HepG2 (cell line): ENCODE measurements around the gene GPA33. TPM values are rescaled to one million over a fixed set of nuclear protein-coding genes. Genes with fewer than 3 reads are reported as not detected.

Experiments
- ATAC-seq: fragments of 200-7000 bp; cut with Tn5 transposase; 3 replicates; pipeline ENCODE4 v1.9.1; 2020; ENCODE audit warnings: mild to moderate bottlenecking, moderate library complexity
- BruUV-seq: library from RNA; stranded (reverse); fragments of 400-500 nt; replicated peaks from 2 replicates; lab custom pipeline; 2021; lab: Mats Ljungman, UMichigan
- CTCF ChIA-PET: fragments of 300-600 bp; formaldehyde crosslinking; extraction: SDS; loops from one replicate; lab custom pipeline; 2021; ENCODE audit warnings: low total read pairs, inconsistent platforms, low intra/inter-chr PET ratio; lab: Yijun Ruan, JAX
- POLR2A ChIA-PET: fragments of 350-600 bp; sonication (Branson Sonifier 250); formaldehyde crosslinking; loops from one replicate; lab custom pipeline; 2020; ENCODE audit warnings: antibody characterized with exemption, inconsistent platforms; lab: Yijun Ruan, JAX
- DNase-seq: peaks from one replicate; pipeline ENCODE4 v3.0.0-alpha.2; 2015; ENCODE audit warnings: low spot score
- FAIRE-seq: peaks from 3 replicates; lab custom pipeline; 2011; peaks lifted over from hg19 to GRCh38; lab: Jason Lieb, UNC
- H2AFZ ChIP-seq: one replicate; pipeline ENCODE4 v1.6.1; 2011; ENCODE audit warnings: low read length, inconsistent platforms
- H3K27ac ChIP-seq: fragments of 300-600 bp; 3 replicates; pipeline ENCODE4 v1.8.0; 2011; ENCODE audit warnings: mixed run types, mild to moderate bottlenecking, mixed read lengths, low read length, inconsistent platforms; ENCODE audit not compliant: insufficient read depth; ENCODE audit errors: extremely low read length
- H3K27me3 ChIP-seq, 2 experiments: fragments of 200-600 bp in 1 of 2; 2 replicates in 1 of 2; 3 replicates in 1 of 2; pipeline versions ENCODE4 v1.6.0 to v1.8.0; 2011; ENCODE audit warnings: low read length in 2 of 2, mild to moderate bottlenecking in 2 of 2, moderate library complexity in 2 of 2, inconsistent platforms in 1 of 2; ENCODE audit not compliant: insufficient read depth in 2 of 2, control insufficient read depth in 1 of 2
- H3K36me3 ChIP-seq, 2 experiments: fragments of 200-600 bp in 1 of 2; replicated peaks in 1 of 2; 2 replicates in 1 of 2; 3 replicates in 1 of 2; pipeline versions ENCODE4 v1.5.1 to v1.8.0; 2011; ENCODE audit warnings: low read length in 2 of 2, inconsistent platforms in 1 of 2; ENCODE audit not compliant: insufficient read depth in 2 of 2, control insufficient read depth in 1 of 2
- H3K4me1 ChIP-seq: 2 replicates; pipeline ENCODE4 v1.5.1; 2012; ENCODE audit warnings: low read length, inconsistent platforms; ENCODE audit not compliant: insufficient read depth
- H3K4me2 ChIP-seq: 2 replicates; pipeline ENCODE4 v1.6.0; 2011; ENCODE audit warnings: low read depth, low read length, inconsistent platforms
- H3K4me3 ChIP-seq, 3 experiments: fragments of 200-600 bp in 1 of 3; sonication (generic), shearing (Covaris generic) in 1 of 3; replicated peaks in 1 of 3; 2 replicates each; pipeline ENCODE4 v1.5.1; 2011 to 2016; ENCODE audit warnings: low read length in 3 of 3, inconsistent platforms in 2 of 3, low read depth in 2 of 3, mild to moderate bottlenecking in 2 of 3, control low read depth in 1 of 3, mixed read lengths in 1 of 3; ENCODE audit not compliant: insufficient read depth in 1 of 3
- H3K79me2 ChIP-seq: one replicate; pipeline ENCODE4 v1.6.1; 2011; ENCODE audit warnings: low read length, inconsistent platforms; ENCODE audit not compliant: insufficient read depth
- H3K9ac ChIP-seq: 2 replicates; pipeline ENCODE4 v1.6.0; 2011; ENCODE audit warnings: mild to moderate bottlenecking, low read depth, low read length, inconsistent platforms; ENCODE audit not compliant: insufficient read depth
- H3K9me3 ChIP-seq: 2 replicates; pipeline ENCODE4 v1.5.1; 2012; ENCODE audit warnings: mild to moderate bottlenecking, low read length
- H4K20me1 ChIP-seq: 2 replicates; pipeline ENCODE4 v1.6.0; 2011; ENCODE audit warnings: inconsistent platforms, mild to moderate bottlenecking, low read length, moderate library complexity; ENCODE audit not compliant: insufficient read depth
- ETV5 ChIP-seq: IDR thresholded peaks from 2 replicates; pipeline ENCODE4 v1.6.1; 2018; ENCODE audit warnings: missing biosample characterization, missing genetic modification reagents, inconsistent platforms, borderline replicate concordance
- FOSL2 ChIP-seq: sonication (generic); formaldehyde crosslinking; IDR thresholded peaks from 2 replicates; pipeline ENCODE4 v1.4.0; 2020; ENCODE audit warnings: missing genetic modification reagents
- JUN ChIP-seq: sonication (generic); formaldehyde crosslinking; IDR thresholded peaks from 2 replicates; pipeline ENCODE4 v1.4.0; 2020; ENCODE audit warnings: mild to moderate bottlenecking, missing genetic modification reagents
- MEIS1 ChIP-seq: sonication (generic); formaldehyde crosslinking; IDR thresholded peaks from 2 replicates; pipeline ENCODE4 v1.9.0; 2021; ENCODE audit warnings: mild to moderate bottlenecking, missing genetic modification reagents, moderate library complexity, borderline replicate concordance
- NCOR1 ChIP-seq: fragments of 200-600 bp; sonication (generic); IDR thresholded peaks from 2 replicates; pipeline ENCODE4 v1.7.0; 2017; ENCODE audit warnings: antibody characterized with exemption, low read length, borderline replicate concordance
- NKX3-1 ChIP-seq: sonication (generic); formaldehyde crosslinking; IDR thresholded peaks from 2 replicates; pipeline ENCODE4 v1.5.0; 2020; ENCODE audit warnings: missing genetic modification reagents
- NR2F1 ChIP-seq, 2 experiments: fragments of 450-650 bp in 1 of 2; formaldehyde crosslinking in 1 of 2; IDR thresholded peaks; 2 replicates each; pipeline versions ENCODE4 v1.5.0 to v1.6.1; 2016 to 2020; ENCODE audit warnings: mild to moderate bottlenecking in 1 of 2, missing compliant biosample characterization in 1 of 2, missing genetic modification reagents in 1 of 2, moderate library complexity in 1 of 2
- NR3C1 ChIP-seq: sonication (generic); formaldehyde crosslinking; IDR thresholded peaks from 2 replicates; pipeline ENCODE4 v1.4.0; 2020; ENCODE audit warnings: missing genetic modification reagents
- RNF2 ChIP-seq: fragments of 450-650 bp; conservative IDR thresholded peaks from 2 replicates; pipeline ENCODE4 v1.6.1; 2016; ENCODE audit warnings: low read depth
- TBL1XR1 ChIP-seq: fragments of 150-350 bp; IDR thresholded peaks from 2 replicates; pipeline ENCODE4 v1.6.1; 2014; ENCODE audit warnings: borderline replicate concordance, low read length; ENCODE audit not compliant: partially characterized antibody
- TEAD3 ChIP-seq: optimal IDR thresholded peaks from 2 replicates; pipeline ENCODE3; 2016; ENCODE audit warnings: borderline replicate concordance
- YY1 ChIP-seq: IDR thresholded peaks from 2 replicates; pipeline ENCODE4 v1.6.1; 2011; ENCODE audit warnings: low read length, low read depth, moderate library complexity, mild to moderate bottlenecking; ENCODE audit not compliant: insufficient read depth, insufficient replicate concordance
- ZFP1 ChIP-seq: IDR thresholded peaks from 2 replicates; pipeline ENCODE4 v1.6.1; 2016
- ZKSCAN5 ChIP-seq: sonication (generic); formaldehyde crosslinking; IDR thresholded peaks from 2 replicates; pipeline ENCODE4 v1.5.1; 2020; ENCODE audit warnings: mild to moderate bottlenecking, missing genetic modification reagents
- ZNF496 ChIP-seq: sonication (generic); formaldehyde crosslinking; IDR thresholded peaks from 2 replicates; pipeline ENCODE4 v1.8.1; 2023; ENCODE audit warnings: mild to moderate bottlenecking, moderate library complexity, missing genetic modification reagents; ENCODE audit not compliant: insufficient replicate concordance
- ZNF678 ChIP-seq: sonication (generic); formaldehyde crosslinking; IDR thresholded peaks from 2 replicates; pipeline ENCODE4 v1.4.0; 2020; ENCODE audit warnings: mild to moderate bottlenecking, missing genetic modification reagents
- WGBS: methylation state at CpG from one replicate; pipeline ENCODE4 v1.1.6; 2017; ENCODE audit warnings: low lambda C conversion rate; 5-methylcytosine and 5-hydroxymethylcytosine counted together
- in situ Hi-C: cut with HindIII; loops from 2 replicates; pipeline ENCODE4 v1.10.0; 2017; ENCODE audit warnings: low pct_unique_long_range_greater_than_20kb; ENCODE audit not compliant: extremely low pct_ligation_motif_present
- intact Hi-C: fragments of 100-400 bp; cut with micrococcal nuclease; formaldehyde crosslinking; loops from one replicate; pipeline ENCODE4 v1.10.0; 2022; ENCODE audit not compliant: unreplicated experiment
- polyA plus RNA-seq, 8 experiments: library from polyadenylated mRNA; depleted of rRNA in 3 of 8; stranded (reverse) in 7 of 8; unstranded in 1 of 8; fragments of >200 nt; fragmentation: Illumina TruSeq in 4 of 8; extraction: Trizol in 4 of 8; gene quantifications; 2 replicates each; pipeline versions ENCODE4 v1.2.1 to v1.2.3, GENCODE V29; 2011 to 2016; ENCODE audit warnings: low read depth in 4 of 8, missing spikeins in 1 of 8, mixed read lengths in 1 of 8; ENCODE audit not compliant: insufficient read depth in 1 of 8
- total RNA-seq, 5 experiments: library from RNA; depleted of rRNA; stranded (reverse); fragments of >200 nt; fragmentation: Illumina TruSeq; extraction: Trizol; gene quantifications; 2 replicates each; pipeline ENCODE4 v1.2.3, GENCODE V29; 2016; ENCODE audit warnings: low read depth in 1 of 5
- TF ChIP-seq, protein P1 (sequence below): sonication (generic); formaldehyde crosslinking; IDR thresholded peaks from 2 replicates; pipeline ENCODE4 v1.4.0; 2020; ENCODE audit warnings: missing genetic modification reagents, low read depth, mild to moderate bottlenecking, borderline replicate concordance
- TF ChIP-seq, protein P2 (sequence below): sonication (generic); formaldehyde crosslinking; IDR thresholded peaks from 2 replicates; pipeline ENCODE4 v1.4.0; 2020; ENCODE audit warnings: missing genetic modification reagents

Gene GPA33
- total and polyA plus RNA-seq, 2 of the 13 experiments (the other 11 are each of a cell fraction or from before 2014, with no cell fraction given) = not detected

DNA sequence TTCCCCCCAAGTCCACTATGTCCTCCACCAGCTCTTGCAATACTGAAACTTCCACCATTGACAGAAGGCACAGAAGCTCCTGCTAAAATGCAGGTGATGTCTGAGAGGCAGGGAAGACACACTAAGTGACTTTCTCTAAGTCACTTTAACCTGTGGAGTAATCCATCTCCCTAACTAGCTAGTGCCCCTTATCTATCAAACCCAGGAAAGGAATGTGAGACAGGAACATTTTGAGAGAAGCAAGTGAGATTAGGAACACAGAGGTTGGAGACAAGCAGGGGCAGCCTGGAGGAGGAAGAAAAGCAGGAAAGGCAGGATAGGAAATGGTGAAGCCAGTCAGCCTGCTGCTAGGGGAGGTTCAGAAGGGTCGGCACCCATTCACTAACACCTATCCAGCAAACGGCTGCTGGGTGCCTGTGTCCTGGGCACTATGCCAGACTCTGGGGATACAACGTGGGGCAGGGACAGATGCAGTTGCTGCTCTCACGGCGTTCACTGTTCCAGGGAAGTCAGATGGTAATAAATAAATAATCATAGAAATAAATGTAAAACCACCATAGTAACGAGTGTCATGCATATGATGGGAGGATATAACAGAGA lies 7.0 kb downstream of the GPA33 start (continued):
- TF ChIP-seq ZFP1 (CRISPR knock-in tag) = no peak
- TF ChIP-seq ZNF678 = no peak

DNA sequence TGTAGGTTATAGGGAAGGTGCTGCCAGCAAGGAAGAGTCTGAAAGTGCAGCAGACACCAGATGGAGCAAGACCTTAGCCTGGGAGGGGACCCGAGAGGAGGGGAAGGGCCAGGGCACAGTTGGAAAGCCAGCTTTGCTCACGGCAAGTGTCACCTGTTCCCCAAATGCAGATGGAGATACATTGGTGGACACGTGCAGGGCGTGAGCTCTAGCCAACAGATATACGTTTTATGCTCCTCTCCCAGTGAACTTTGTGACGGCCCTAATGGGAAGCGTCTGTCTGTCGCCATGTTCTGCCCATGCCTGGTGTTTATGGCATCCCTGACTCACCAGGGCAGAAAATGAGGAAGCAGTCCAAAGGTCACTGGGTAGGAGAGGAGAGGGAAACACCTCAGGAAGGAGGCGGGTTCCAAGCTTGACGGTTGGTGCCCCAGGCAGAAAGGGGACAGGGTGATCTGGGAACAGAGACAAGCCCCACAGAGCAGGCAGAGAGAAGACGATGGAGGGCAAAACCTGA lies 7.6 kb downstream of the GPA33 start:
- Histone ChIP-seq H2AFZ (no peak overlapping the region), H3K9ac (no peak overlapping the region), H3K79me2 (no peaks in the 10 kb centered on the region), H3K9me3 (no peaks in the 10 kb centered on the region), H3K4me2 (peak overlapping the region; percentile 62), H3K4me1 (peaks cover 14% of the 10 kb centered on the region), H3K27me3 (peaks cover 4 to 24% of the 10 kb centered on the region in 2 experiments; a peak in 3 of 5 replicates), H4K20me1 (no peaks in the 10 kb centered on the region), H3K36me3 (no peaks in the 10 kb centered on the region), H3K4me3 (peak overlapping the region in 1 of 3 experiments; percentile 53; a peak in 2 of 6 replicates), H3K27ac (no peak overlapping the region)
- FAIRE-seq (no peak), ATAC-seq (peak; percentile 87), DNase-seq (peak; percentile 73)
- intact Hi-C loops = loop anchor here (10.0 kb wide), 1 partner anchor 622 kb away; no protein-coding TSS in a partner anchor
- in situ Hi-C loops = no loop called here
- ChIA-PET CTCF (no interaction called here), POLR2A (interaction anchor here (1.3 kb wide), 1 partner anchor 138 kb away, joined by 7 read pairs; the partner anchor contains the start of gene POU2F1)
- BruUV-seq = no TSS peak
- WGBS = 0% methylated on average over 3 of the region's 11 CpGs
- TF ChIP-seq FOSL2 (CRISPR knock-in tag) = peak; percentile 92
- TF ChIP-seq TBL1XR1 = no peak
- TF ChIP-seq MEIS1 = no peak
- TF ChIP-seq, protein P1, sequence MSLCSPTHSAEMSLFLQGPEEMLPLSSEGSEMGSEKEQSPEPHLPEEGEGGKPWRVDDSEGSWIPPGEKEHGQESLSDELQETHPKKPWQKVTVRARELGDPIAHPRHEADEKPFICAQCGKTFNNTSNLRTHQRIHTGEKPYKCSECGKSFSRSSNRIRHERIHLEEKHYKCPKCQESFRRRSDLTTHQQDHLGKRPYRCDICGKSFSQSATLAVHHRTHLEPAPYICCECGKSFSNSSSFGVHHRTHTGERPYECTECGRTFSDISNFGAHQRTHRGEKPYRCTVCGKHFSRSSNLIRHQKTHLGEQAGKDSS = 0 out of 2 replicates have a peak, but pooled peaks have one; percentile 31
- TF ChIP-seq NR3C1 = no peak
- no peak for TF ChIP-seq ZKSCAN5
- TF ChIP-seq ETV5 = no peak
- peak; percentile 27 for TF ChIP-seq TEAD3
- TF ChIP-seq ZNF496 = no peak
- TF ChIP-seq, protein P2, sequence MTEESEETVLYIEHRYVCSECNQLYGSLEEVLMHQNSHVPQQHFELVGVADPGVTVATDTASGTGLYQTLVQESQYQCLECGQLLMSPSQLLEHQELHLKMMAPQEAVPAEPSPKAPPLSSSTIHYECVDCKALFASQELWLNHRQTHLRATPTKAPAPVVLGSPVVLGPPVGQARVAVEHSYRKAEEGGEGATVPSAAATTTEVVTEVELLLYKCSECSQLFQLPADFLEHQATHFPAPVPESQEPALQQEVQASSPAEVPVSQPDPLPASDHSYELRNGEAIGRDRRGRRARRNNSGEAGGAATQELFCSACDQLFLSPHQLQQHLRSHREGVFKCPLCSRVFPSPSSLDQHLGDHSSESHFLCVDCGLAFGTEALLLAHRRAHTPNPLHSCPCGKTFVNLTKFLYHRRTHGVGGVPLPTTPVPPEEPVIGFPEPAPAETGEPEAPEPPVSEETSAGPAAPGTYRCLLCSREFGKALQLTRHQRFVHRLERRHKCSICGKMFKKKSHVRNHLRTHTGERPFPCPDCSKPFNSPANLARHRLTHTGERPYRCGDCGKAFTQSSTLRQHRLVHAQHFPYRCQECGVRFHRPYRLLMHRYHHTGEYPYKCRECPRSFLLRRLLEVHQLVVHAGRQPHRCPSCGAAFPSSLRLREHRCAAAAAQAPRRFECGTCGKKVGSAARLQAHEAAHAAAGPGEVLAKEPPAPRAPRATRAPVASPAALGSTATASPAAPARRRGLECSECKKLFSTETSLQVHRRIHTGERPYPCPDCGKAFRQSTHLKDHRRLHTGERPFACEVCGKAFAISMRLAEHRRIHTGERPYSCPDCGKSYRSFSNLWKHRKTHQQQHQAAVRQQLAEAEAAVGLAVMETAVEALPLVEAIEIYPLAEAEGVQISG (CRISPR knock-in tag) = peak; percentile 15; the same call in 1 of the 2 replicates
- 0 out of 2 replicates have a peak, but pooled peaks have one; percentile 24 for TF ChIP-seq NCOR1
- TF ChIP-seq NR2F1 (CRISPR knock-in tag; IDR thresholded peaks at IDR 0.05) = no peak
- peak; percentile 58 for TF ChIP-seq YY1
- 0 out of 2 replicates have a peak, but pooled peaks have one; percentile 47 for TF ChIP-seq JUN (CRISPR knock-in tag)
- no peak for TF ChIP-seq NKX3-1 (CRISPR knock-in tag)
- peak; percentile 83 for TF ChIP-seq RNF2
